Lung (tissue), 12 donors: ENCODE data around the gene SCGB2A2. TPM values are rescaled to one million over a fixed set of nuclear protein-coding genes. Genes with fewer than 3 reads are reported as not detected.
A peak's percentile ranks its signal among the peaks of the same experiment; 100 is the strongest.

Experiments
- ATAC-seq: fragments of 200-7000 bp; cut with Tn5 transposase; one replicate; pipeline ENCODE4 v1.9.1; 2020; ENCODE audit warnings: moderate number of reproducible peaks; ENCODE audit not compliant: insufficient read depth, low FRiP score
- DNase-seq, 3 donors: peaks; one replicate each; pipeline ENCODE4 v3.0.0-alpha.2; 2013 to 2017
- H3K27ac ChIP-seq, 2 donors: one replicate each; pipeline ENCODE4 v1.5.1; 2013; ENCODE audit warnings: mild to moderate bottlenecking in 2 of 2, moderate library complexity in 2 of 2, control low read depth in 1 of 2, inconsistent platforms in 1 of 2, low read depth in 1 of 2, low read length in 1 of 2
- H3K27me3 ChIP-seq, 3 donors: one replicate each; pipeline ENCODE4 v1.5.1; 2013; ENCODE audit warnings: low read length in 2 of 3; ENCODE audit not compliant: control insufficient read depth in 3 of 3, insufficient read depth in 3 of 3
- H3K36me3 ChIP-seq, 4 donors: one replicate each; pipeline ENCODE4 v1.5.1; 2013; ENCODE audit warnings: low read length in 4 of 4, mild to moderate bottlenecking in 1 of 4, moderate library complexity in 1 of 4; ENCODE audit not compliant: control insufficient read depth in 4 of 4, insufficient read depth in 4 of 4
- H3K4me1 ChIP-seq, 5 donors: one replicate each; pipeline ENCODE4 v1.5.1; 2013; ENCODE audit warnings: low read length in 5 of 5, mild to moderate bottlenecking in 2 of 5, moderate library complexity in 1 of 5; ENCODE audit not compliant: control insufficient read depth in 5 of 5, insufficient read depth in 5 of 5
- H3K4me3 ChIP-seq: one replicate; pipeline ENCODE4 v1.5.1; 2013; ENCODE audit warnings: mild to moderate bottlenecking, control low read depth, moderate library complexity
- H3K9ac ChIP-seq, 2 donors: one replicate each; pipeline ENCODE4 v1.5.1; 2013; ENCODE audit warnings: low read length in 2 of 2, control low read depth in 1 of 2; ENCODE audit not compliant: insufficient read depth in 1 of 2
- H3K9me3 ChIP-seq, 4 donors: one replicate each; pipeline ENCODE4 v1.5.1; 2013; ENCODE audit warnings: low read length in 3 of 4, mild to moderate bottlenecking in 1 of 4, moderate library complexity in 1 of 4; ENCODE audit not compliant: control insufficient read depth in 4 of 4, insufficient read depth in 3 of 4
- CTCF ChIP-seq: IDR thresholded peaks from 2 replicates; pipeline ENCODE4 v1.5.1; 2012; ENCODE audit warnings: mild to moderate bottlenecking; ENCODE audit errors: control extremely low read depth, extremely low read depth
- WGBS, 2 donors: extraction: QIAGEN DNeasy Blood & Tissue Kit; methylation state at CpG; one replicate each; pipeline ENCODE4 v1.1.7; 2013; 5-methylcytosine and 5-hydroxymethylcytosine counted together
- polyA plus RNA-seq, 2 donors: library from polyadenylated mRNA; stranded (reverse); fragments of 200-250 nt; gene quantifications; one replicate each; pipeline ENCODE4 v1.2.1, GENCODE V29; 2013
- total RNA-seq, 2 donors: library from RNA; depleted of rRNA in 1 of 2; stranded (reverse); fragments of >200 nt in 1 of 2; gene quantifications; one replicate each; pipeline ENCODE4 v1.2.1, GENCODE V29; 2014 to 2021
- donor health status: control.
- donor health status: control.
- donor health status: Bipolar disorder and iron deficiency.
- donor health status: healthy.
- donor health status: DM: yes; HTN: yes; CAD: no.

SCGB2A2 gene
- total and polyA plus RNA-seq, 4 donors = not detected

GRCh38 chr11:62241095-62241494, 28.9 kb upstream of the SCGB2A2 start:
- no peaks in the 10 kb centered on the region for H3K4me1 ChIP-seq
- no peak for ATAC-seq
- WGBS, 2 donors = 87 to 92% methylated on average over 3 of the region's 3 CpGs
- no peak overlapping the region for H3K9ac ChIP-seq
- DNase-seq = no peak
- H3K9me3 ChIP-seq = peaks cover 0 to 5% (median 0%) of the 10 kb centered on the region in 4 donors
- H3K27ac ChIP-seq = no peak overlapping the region
- no peak overlapping the region for H3K4me3 ChIP-seq
- H3K36me3 ChIP-seq = no peaks in the 10 kb centered on the region
- H3K27me3 ChIP-seq = peaks cover 0 to 9% (median 0%) of the 10 kb centered on the region in 3 donors
- TF ChIP-seq CTCF = no peak

- ATAC-seq = no peak
- Histone ChIP-seq H3K9me3 (peaks cover 0 to 5% (median 0%) of the 10 kb centered on the region in 4 donors), H3K27me3 (peaks cover 0 to 9% (median 0%) of the 10 kb centered on the region in 3 donors), H3K4me3 (no peak within 1 kb of the TSS), H3K27ac (no peak within 1 kb of the TSS), H3K4me1 (no peaks in the 10 kb centered on the region), H3K9ac (no peak within 1 kb of the TSS), H3K36me3 (no peaks in the 10 kb centered on the region)
- WGBS, 2 donors = 22 to 24% methylated on average over 3 of the region's 3 CpGs
- no peak for TF ChIP-seq CTCF
- DNase-seq = no peak
These were observed 27.9 kb upstream of the SCGB2A2 start, which contains the start of gene SCGB1D2 for GRCh38 chr11:62242021-62242420. TSS of gene SCGB1D2 (plus strand) at chr11:62242239. CDS start at chr11:62242308, 69 bp downstream.

- H3K9ac ChIP-seq = no peak overlapping the region
- H3K27me3 ChIP-seq = no peaks in the 10 kb centered on the region
- no peak overlapping the region for H3K4me3 ChIP-seq
- DNase-seq (peak; percentile 33 to 56 (median 47)), ATAC-seq (no peak)
- no peaks in the 10 kb centered on the region for H3K36me3 ChIP-seq
- no peak overlapping the region for H3K27ac ChIP-seq
- peaks cover 0 to 1% (median under 1%) of the 10 kb centered on the region in 4 donors for H3K9me3 ChIP-seq
- no peaks in the 10 kb centered on the region for H3K4me1 ChIP-seq
- TF ChIP-seq CTCF = no peak
- WGBS, 2 donors = 16 to 17% methylated on average over 6 of the region's 6 CpGs
These were observed 24.6 kb upstream of the SCGB2A2 start for GRCh38 chr11:62245271-62245753.

GRCh38 chr11:62251698-62252097, 18.3 kb upstream of the SCGB2A2 start:
- Histone ChIP-seq H3K27me3 (no peaks in the 10 kb centered on the region), H3K9ac (no peak overlapping the region), H3K27ac (no peak overlapping the region), H3K4me3 (no peak overlapping the region), H3K9me3 (peaks cover 1 to 27% (median 17%) of the 10 kb centered on the region in 4 donors), H3K4me1 (no peaks in the 10 kb centered on the region), H3K36me3 (no peaks in the 10 kb centered on the region)
- ATAC-seq (no peak), DNase-seq (no peak)
- TF ChIP-seq CTCF = no peak
- WGBS, 2 donors = 61 to 71% methylated on average over 4 of the region's 4 CpGs
